ENCODE results near the gene FBXL13.

The FBXL13 gene

DNA sequence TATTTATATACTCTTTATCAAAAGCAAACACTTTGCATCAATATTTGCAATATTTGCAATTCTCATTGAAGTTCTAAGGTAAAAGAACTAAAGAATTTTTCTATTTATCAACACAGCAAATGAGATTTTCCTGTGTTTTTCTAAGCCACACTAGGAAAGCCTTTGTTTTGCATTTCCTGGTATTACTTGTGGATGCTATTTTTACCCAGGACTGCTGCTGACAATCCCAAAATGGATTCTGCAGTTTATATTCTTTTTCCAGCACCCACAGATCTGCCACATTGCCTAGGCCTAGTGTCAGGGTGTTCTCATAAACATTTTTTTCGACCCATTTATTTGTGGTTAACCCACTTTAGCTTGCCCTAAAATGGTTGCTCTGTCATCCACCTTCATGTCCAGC, 135.9 kb downstream of the FBXL13 start:
- in situ Hi-C loops (cut with MboI; ENCODE audit: low pct_unique_long_range_greater_than_20kb, low sequenced_read_pairs, unreplicated experiment), result no loop called here
- TF ChIP-seq, protein P1, sequence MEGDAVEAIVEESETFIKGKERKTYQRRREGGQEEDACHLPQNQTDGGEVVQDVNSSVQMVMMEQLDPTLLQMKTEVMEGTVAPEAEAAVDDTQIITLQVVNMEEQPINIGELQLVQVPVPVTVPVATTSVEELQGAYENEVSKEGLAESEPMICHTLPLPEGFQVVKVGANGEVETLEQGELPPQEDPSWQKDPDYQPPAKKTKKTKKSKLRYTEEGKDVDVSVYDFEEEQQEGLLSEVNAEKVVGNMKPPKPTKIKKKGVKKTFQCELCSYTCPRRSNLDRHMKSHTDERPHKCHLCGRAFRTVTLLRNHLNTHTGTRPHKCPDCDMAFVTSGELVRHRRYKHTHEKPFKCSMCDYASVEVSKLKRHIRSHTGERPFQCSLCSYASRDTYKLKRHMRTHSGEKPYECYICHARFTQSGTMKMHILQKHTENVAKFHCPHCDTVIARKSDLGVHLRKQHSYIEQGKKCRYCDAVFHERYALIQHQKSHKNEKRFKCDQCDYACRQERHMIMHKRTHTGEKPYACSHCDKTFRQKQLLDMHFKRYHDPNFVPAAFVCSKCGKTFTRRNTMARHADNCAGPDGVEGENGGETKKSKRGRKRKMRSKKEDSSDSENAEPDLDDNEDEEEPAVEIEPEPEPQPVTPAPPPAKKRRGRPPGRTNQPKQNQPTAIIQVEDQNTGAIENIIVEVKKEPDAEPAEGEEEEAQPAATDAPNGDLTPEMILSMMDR (IDR thresholded peaks at IDR 0.05; ENCODE audit: extremely low read depth, insufficient read depth, missing control alignments), result no peak
- no peak for DNase-seq (ENCODE audit: low spot score)

DNA sequence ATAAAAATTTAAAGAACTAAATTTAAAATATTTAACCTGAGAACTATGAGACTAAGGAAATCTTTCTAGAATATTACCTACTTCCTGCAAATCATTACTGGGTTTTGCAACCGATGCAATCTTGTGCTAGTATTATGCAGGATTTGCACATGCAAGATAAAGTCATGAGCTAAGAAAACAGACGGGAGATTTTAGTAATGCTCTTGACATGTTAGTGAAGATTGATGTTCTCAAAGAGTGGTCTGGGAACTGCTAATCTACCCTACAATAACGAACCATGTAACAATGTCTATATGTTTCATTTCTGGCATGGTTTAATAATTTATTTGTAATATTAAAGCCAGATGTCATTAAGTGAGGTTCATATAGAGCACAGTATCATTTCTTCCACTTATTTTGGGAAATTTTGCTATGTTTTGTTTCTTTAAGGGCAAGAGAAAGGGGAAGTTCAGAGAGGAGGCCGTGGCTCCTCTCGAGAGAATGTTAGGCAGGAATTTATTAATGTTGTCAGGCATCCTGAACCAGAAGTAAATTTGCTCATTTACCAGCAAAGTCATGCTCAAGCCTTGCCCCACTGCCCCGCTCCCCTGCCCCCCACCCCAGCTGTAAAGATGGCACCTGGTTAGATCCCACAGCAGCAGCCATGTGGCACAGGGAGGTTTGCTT, 139.0 kb downstream of the FBXL13 start:
- no peak for DNase-seq (ENCODE audit: low spot score)
- TF ChIP-seq, protein P1 (IDR thresholded peaks at IDR 0.05; ENCODE audit: extremely low read depth, insufficient read depth, missing control alignments), result no peak
- in situ Hi-C loops (cut with MboI; ENCODE audit: low pct_unique_long_range_greater_than_20kb, low sequenced_read_pairs, unreplicated experiment), result no loop called here

DNA sequence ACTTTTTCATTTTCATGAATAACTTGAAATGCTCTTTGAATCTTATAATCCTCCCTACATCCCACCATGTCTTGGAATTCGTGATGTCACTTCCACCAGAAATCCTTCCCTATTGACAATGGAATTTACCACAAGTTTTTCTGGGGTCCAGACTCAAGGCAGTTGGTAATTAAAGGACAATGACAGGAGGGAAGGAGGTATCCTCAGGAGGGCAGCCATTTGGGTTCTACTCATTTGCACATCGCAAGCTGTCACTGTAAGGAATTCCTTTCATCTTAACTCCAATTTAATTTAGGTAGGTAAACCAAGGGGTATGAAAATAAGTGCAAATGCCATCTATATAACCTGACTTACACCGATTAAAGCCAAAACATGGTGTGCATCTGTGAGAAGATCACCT, 139.9 kb downstream of the FBXL13 start:
- DNase-seq (ENCODE audit: low spot score), result no peak
- in situ Hi-C loops (cut with MboI; ENCODE audit: low pct_unique_long_range_greater_than_20kb, low sequenced_read_pairs, unreplicated experiment), result no loop called here
- TF ChIP-seq, protein P1 (IDR thresholded peaks at IDR 0.05; ENCODE audit: extremely low read depth, insufficient read depth, missing control alignments), result no peak

DNA sequence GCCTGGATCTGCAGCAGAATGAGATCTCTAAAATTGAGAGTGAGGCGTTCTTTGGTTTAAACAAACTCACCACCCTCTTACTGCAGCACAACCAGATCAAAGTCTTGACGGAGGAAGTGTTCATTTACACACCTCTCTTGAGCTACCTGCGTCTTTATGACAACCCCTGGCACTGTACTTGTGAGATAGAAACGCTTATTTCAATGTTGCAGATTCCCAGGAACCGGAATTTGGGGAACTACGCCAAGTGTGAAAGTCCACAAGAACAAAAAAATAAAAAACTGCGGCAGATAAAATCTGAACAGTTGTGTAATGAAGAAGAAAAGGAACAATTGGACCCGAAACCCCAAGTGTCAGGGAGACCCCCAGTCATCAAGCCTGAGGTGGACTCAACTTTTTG, 140.4 kb downstream of the FBXL13 start:
- TF ChIP-seq, protein P1 (IDR thresholded peaks at IDR 0.05; ENCODE audit: extremely low read depth, insufficient read depth, missing control alignments), result no peak
- DNase-seq (ENCODE audit: low spot score), result no peak
- in situ Hi-C loops (cut with MboI; ENCODE audit: low pct_unique_long_range_greater_than_20kb, low sequenced_read_pairs, unreplicated experiment), result no loop called here

DNA sequence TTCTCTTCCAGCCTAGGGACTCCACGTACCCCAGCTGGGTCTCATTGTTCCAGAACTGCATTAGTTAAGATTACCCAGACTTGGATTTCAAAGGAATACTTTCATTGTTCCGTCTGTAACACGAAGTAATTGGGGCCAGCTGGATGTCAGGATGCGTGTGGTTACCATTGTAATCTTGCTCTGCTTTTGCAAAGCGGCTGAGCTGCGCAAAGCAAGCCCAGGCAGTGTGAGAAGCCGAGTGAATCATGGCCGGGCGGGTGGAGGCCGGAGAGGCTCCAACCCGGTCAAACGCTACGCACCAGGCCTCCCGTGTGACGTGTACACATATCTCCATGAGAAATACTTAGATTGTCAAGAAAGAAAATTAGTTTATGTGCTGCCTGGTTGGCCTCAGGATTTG, 140.8 kb downstream of the FBXL13 start:
- TF ChIP-seq, protein P1 (IDR thresholded peaks at IDR 0.05; ENCODE audit: extremely low read depth, insufficient read depth, missing control alignments), result no peak
- DNase-seq (ENCODE audit: low spot score), result no peak
- in situ Hi-C loops (cut with MboI; ENCODE audit: low pct_unique_long_range_greater_than_20kb, low sequenced_read_pairs, unreplicated experiment), result no loop called here

DNA sequence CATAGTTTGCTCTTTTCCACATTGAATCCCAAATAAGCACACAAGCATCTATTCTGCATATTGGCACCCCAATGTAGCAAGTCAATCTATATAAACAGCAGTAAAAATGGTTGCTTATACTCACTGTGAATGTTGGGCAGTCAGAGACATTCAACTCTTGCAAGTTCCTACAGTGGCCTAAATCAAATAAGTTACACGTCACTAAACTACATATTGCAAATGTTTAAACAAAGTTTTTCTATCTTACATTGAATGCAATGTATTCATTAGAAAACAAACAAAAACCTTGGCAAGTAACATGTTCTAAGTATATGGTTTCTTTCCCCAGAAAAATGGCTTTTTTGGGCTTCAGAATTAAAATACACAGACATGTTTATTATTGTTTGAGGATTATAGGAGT, 142.8 kb downstream of the FBXL13 start:
- in situ Hi-C loops (cut with MboI; ENCODE audit: low pct_unique_long_range_greater_than_20kb, low sequenced_read_pairs, unreplicated experiment), result no loop called here
- TF ChIP-seq, protein P1 (IDR thresholded peaks at IDR 0.05; ENCODE audit: extremely low read depth, insufficient read depth, missing control alignments), result no peak
- DNase-seq (ENCODE audit: low spot score), result no peak
